IPS-20b (cell line): ENCODE measurements around the gene EIF2AK3.
A peak's percentile ranks its signal among the peaks of the same experiment; 100 is the strongest.

Experiments
- H3K27ac ChIP-seq: one replicate; pipeline ENCODE4 v1.5.1; 2013; ENCODE audit warnings: low read length
- H3K27me3 ChIP-seq: 2 replicates; pipeline ENCODE4 v1.6.1; 2013; ENCODE audit warnings: mild to moderate bottlenecking, low read length, inconsistent platforms; ENCODE audit not compliant: insufficient read depth
- H3K36me3 ChIP-seq: 2 replicates; pipeline ENCODE4 v1.6.1; 2013; ENCODE audit warnings: low read depth, mild to moderate bottlenecking, inconsistent platforms, low read length, moderate library complexity; ENCODE audit not compliant: insufficient read depth
- H3K4me1 ChIP-seq: 2 replicates; pipeline ENCODE4 v1.6.1; 2013; ENCODE audit warnings: mild to moderate bottlenecking, control low read depth, inconsistent platforms, low read length, moderate library complexity; ENCODE audit not compliant: insufficient read depth
- H3K4me3 ChIP-seq: 2 replicates; pipeline ENCODE4 v1.5.1; 2013; ENCODE audit warnings: mild to moderate bottlenecking, low read length, inconsistent platforms
- H3K9ac ChIP-seq: 2 replicates; pipeline ENCODE4 v1.6.1; 2013; ENCODE audit warnings: low read depth, mild to moderate bottlenecking, inconsistent platforms, low read length, moderate library complexity
- H3K9me3 ChIP-seq: 2 replicates; pipeline ENCODE4 v1.6.1; 2013; ENCODE audit warnings: mild to moderate bottlenecking, low read depth, low read length, inconsistent platforms; ENCODE audit not compliant: insufficient read depth

The EIF2AK3 gene

GRCh38 chr2:88590998-88591613, 36.2 kb downstream of the EIF2AK3 start:
- Histone ChIP-seq H3K27me3 (no peaks in the 10 kb centered on the region), H3K4me3 (no peak overlapping the region), H3K27ac (no peak overlapping the region), H3K9ac (no peak overlapping the region), H3K9me3 (no peaks in the 10 kb centered on the region), H3K4me1 (peaks cover 1% of the 10 kb centered on the region), H3K36me3 (peaks cover 47% of the 10 kb centered on the region)

GRCh38 chr2:88585969-88586368, 41.3 kb downstream of the EIF2AK3 start:
- Histone ChIP-seq H3K9me3 (no peaks in the 10 kb centered on the region), H3K4me3 (no peak overlapping the region), H3K36me3 (peaks cover 80% of the 10 kb centered on the region), H3K27me3 (no peaks in the 10 kb centered on the region), H3K4me1 (no peaks in the 10 kb centered on the region), H3K27ac (no peak overlapping the region), H3K9ac (no peak overlapping the region)

- Histone ChIP-seq H3K4me3 (no peak overlapping the region), H3K9ac (no peak overlapping the region), H3K27me3 (no peaks in the 10 kb centered on the region), H3K4me1 (no peaks in the 10 kb centered on the region), H3K9me3 (no peaks in the 10 kb centered on the region), H3K27ac (no peak overlapping the region), H3K36me3 (peaks cover 84% of the 10 kb centered on the region)
Measured at GRCh38 chr2:88582030-88582429, 45.2 kb downstream of the EIF2AK3 start.

- Histone ChIP-seq H3K9me3 (no peaks in the 10 kb centered on the region), H3K4me1 (no peaks in the 10 kb centered on the region), H3K36me3 (peaks cover 87% of the 10 kb centered on the region), H3K27ac (no peak overlapping the region), H3K9ac (no peak overlapping the region), H3K4me3 (no peak overlapping the region), H3K27me3 (no peaks in the 10 kb centered on the region)
Measured at GRCh38 chr2:88580088-88580487, 47.2 kb downstream of the EIF2AK3 start.

GRCh38 chr2:88575630-88576029, 51.6 kb downstream of the EIF2AK3 start:
- no peaks in the 10 kb centered on the region for H3K27me3 ChIP-seq
- no peak overlapping the region for H3K27ac ChIP-seq
- no peak overlapping the region for H3K4me3 ChIP-seq
- no peaks in the 10 kb centered on the region for H3K4me1 ChIP-seq
- peaks cover 75% of the 10 kb centered on the region for H3K36me3 ChIP-seq
- H3K9ac ChIP-seq, result no peak overlapping the region
- H3K9me3 ChIP-seq, result no peaks in the 10 kb centered on the region

GRCh38 chr2:88575051-88575450, 52.2 kb downstream of the EIF2AK3 start:
- Histone ChIP-seq H3K27ac (no peak overlapping the region), H3K36me3 (peaks cover 75% of the 10 kb centered on the region), H3K4me3 (no peak overlapping the region), H3K9me3 (no peaks in the 10 kb centered on the region), H3K9ac (no peak overlapping the region), H3K4me1 (no peaks in the 10 kb centered on the region), H3K27me3 (no peaks in the 10 kb centered on the region)

- H3K9me3 ChIP-seq, result no peaks in the 10 kb centered on the region
- H3K4me3 ChIP-seq, result no peak overlapping the region
- no peaks in the 10 kb centered on the region for H3K4me1 ChIP-seq
- no peak overlapping the region for H3K27ac ChIP-seq
- peaks cover 76% of the 10 kb centered on the region for H3K36me3 ChIP-seq
- H3K9ac ChIP-seq, result no peak overlapping the region
- no peaks in the 10 kb centered on the region for H3K27me3 ChIP-seq
Measured at GRCh38 chr2:88574445-88574844, 52.8 kb downstream of the EIF2AK3 start.

- Histone ChIP-seq H3K27ac (no peak overlapping the region), H3K9me3 (no peaks in the 10 kb centered on the region), H3K36me3 (peaks cover 35% of the 10 kb centered on the region), H3K27me3 (no peaks in the 10 kb centered on the region), H3K9ac (no peak overlapping the region), H3K4me3 (no peak overlapping the region), H3K4me1 (peaks cover 3% of the 10 kb centered on the region)
Measured at GRCh38 chr2:88568179-88568578, 59.1 kb downstream of the EIF2AK3 start.

GRCh38 chr2:88564402-88564801, 62.9 kb downstream of the EIF2AK3 start:
- Histone ChIP-seq H3K27me3 (no peaks in the 10 kb centered on the region), H3K4me1 (peaks cover 11% of the 10 kb centered on the region), H3K9ac (no peak overlapping the region), H3K36me3 (peaks cover 17% of the 10 kb centered on the region), H3K4me3 (no peak overlapping the region), H3K27ac (no peak overlapping the region), H3K9me3 (no peaks in the 10 kb centered on the region)

- peaks cover 11% of the 10 kb centered on the region for H3K4me1 ChIP-seq
- no peaks in the 10 kb centered on the region for H3K9me3 ChIP-seq
- H3K4me3 ChIP-seq, result peak overlapping the region; percentile 20; the same call in 1 of the 2 replicates
- peak overlapping the region; percentile 24; the same call in 1 of the 2 replicates for H3K9ac ChIP-seq
- no peak overlapping the region for H3K27ac ChIP-seq
- H3K36me3 ChIP-seq, result peaks cover 21% of the 10 kb centered on the region
- no peaks in the 10 kb centered on the region for H3K27me3 ChIP-seq
Measured at GRCh38 chr2:88563129-88563528, 64.1 kb downstream of the EIF2AK3 start.

GRCh38 chr2:88561646-88562388, 65.4 kb downstream of the EIF2AK3 start:
- Histone ChIP-seq H3K27me3 (no peaks in the 10 kb centered on the region), H3K27ac (no peak overlapping the region), H3K36me3 (peaks cover 28% of the 10 kb centered on the region), H3K4me1 (peaks cover 11% of the 10 kb centered on the region), H3K9me3 (no peaks in the 10 kb centered on the region), H3K9ac (no peak overlapping the region), H3K4me3 (no peak overlapping the region)

- no peaks in the 10 kb centered on the region for H3K27me3 ChIP-seq
- no peak overlapping the region for H3K9ac ChIP-seq
- H3K9me3 ChIP-seq, result no peaks in the 10 kb centered on the region
- peaks cover 30% of the 10 kb centered on the region for H3K36me3 ChIP-seq
- no peak overlapping the region for H3K4me3 ChIP-seq
- peaks cover 11% of the 10 kb centered on the region for H3K4me1 ChIP-seq
- H3K27ac ChIP-seq, result no peak overlapping the region
Measured at GRCh38 chr2:88560619-88561307, 66.5 kb downstream of the EIF2AK3 start.
